Tibial nerve (tissue), 3 donors: Measurements from ENCODE around the gene RNASE8.

ENCODE experiments used
- POLR2A ChIP-seq, 2 donors: fragments of 450-650 bp; IDR thresholded peaks; one replicate each; pipeline ENCODE4 v1.6.1; 2017; ENCODE audit warnings: antibody characterized with exemption in 2 of 2, mild to moderate bottlenecking in 2 of 2, moderate library complexity in 2 of 2
- TF ChIP-seq, protein P1 (sequence below), 5 experiments: fragments of 200-600 bp in 3 of 5; fragments of 450-650 bp in 2 of 5; sonication (generic) in 3 of 5; IDR thresholded peaks; one replicate each; pipeline ENCODE4 v1.5.1; 2016 to 2019; ENCODE audit warnings: antibody characterized with exemption in 5 of 5, mild to moderate bottlenecking in 3 of 5, moderate library complexity in 2 of 5

DNA sequence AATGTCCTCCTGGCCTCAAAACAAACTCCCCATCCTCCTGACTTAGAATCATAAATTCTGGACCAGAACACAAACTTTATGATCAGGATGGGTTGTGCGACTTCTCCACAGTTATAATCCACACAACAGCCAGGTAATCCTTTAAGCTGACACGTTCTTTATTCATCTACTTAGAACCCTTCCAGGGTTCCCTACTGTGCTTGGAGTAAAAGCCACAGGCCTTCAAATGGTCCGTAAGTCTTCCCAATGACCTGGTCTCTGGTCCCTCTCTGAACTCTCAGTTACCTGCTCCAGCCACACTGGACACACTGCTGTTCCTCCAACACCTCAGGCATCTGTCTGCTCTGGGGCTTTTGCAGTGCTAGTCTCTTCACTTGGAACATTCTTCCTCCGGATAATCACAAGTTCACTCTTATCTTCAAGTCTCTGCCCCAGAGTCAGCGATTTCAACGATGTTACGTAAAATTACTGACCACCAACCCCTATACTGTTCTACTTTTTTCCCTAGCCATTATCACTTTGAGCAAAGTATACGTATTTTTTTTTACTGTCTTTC is 17.2 kb upstream of the RNASE8 start:
- TF ChIP-seq, protein P1, sequence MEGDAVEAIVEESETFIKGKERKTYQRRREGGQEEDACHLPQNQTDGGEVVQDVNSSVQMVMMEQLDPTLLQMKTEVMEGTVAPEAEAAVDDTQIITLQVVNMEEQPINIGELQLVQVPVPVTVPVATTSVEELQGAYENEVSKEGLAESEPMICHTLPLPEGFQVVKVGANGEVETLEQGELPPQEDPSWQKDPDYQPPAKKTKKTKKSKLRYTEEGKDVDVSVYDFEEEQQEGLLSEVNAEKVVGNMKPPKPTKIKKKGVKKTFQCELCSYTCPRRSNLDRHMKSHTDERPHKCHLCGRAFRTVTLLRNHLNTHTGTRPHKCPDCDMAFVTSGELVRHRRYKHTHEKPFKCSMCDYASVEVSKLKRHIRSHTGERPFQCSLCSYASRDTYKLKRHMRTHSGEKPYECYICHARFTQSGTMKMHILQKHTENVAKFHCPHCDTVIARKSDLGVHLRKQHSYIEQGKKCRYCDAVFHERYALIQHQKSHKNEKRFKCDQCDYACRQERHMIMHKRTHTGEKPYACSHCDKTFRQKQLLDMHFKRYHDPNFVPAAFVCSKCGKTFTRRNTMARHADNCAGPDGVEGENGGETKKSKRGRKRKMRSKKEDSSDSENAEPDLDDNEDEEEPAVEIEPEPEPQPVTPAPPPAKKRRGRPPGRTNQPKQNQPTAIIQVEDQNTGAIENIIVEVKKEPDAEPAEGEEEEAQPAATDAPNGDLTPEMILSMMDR (IDR thresholded peaks at IDR 0.05): no peak
- TF ChIP-seq POLR2A (IDR thresholded peaks at IDR 0.05): no peak
